LNCaP clone FGC (cell line): ENCODE measurements around the gene OPRL1.

Experiments
- DNase-seq: peaks from one replicate; pipeline ENCODE4 v3.0.0-alpha.2; 2011; ENCODE audit warnings: low read depth
- H3K4me3 ChIP-seq: 2 replicates; pipeline ENCODE4 v1.5.1; 2011; ENCODE audit warnings: mild to moderate bottlenecking, low read depth, low read length, control low read depth
- TF ChIP-seq, protein P1 (sequence below): IDR thresholded peaks from 2 replicates; pipeline ENCODE4 v1.5.1; 2012; ENCODE audit warnings: mild to moderate bottlenecking; ENCODE audit not compliant: control insufficient read depth, insufficient read depth; ENCODE audit errors: extremely low read depth

OPRL1 gene

DNA sequence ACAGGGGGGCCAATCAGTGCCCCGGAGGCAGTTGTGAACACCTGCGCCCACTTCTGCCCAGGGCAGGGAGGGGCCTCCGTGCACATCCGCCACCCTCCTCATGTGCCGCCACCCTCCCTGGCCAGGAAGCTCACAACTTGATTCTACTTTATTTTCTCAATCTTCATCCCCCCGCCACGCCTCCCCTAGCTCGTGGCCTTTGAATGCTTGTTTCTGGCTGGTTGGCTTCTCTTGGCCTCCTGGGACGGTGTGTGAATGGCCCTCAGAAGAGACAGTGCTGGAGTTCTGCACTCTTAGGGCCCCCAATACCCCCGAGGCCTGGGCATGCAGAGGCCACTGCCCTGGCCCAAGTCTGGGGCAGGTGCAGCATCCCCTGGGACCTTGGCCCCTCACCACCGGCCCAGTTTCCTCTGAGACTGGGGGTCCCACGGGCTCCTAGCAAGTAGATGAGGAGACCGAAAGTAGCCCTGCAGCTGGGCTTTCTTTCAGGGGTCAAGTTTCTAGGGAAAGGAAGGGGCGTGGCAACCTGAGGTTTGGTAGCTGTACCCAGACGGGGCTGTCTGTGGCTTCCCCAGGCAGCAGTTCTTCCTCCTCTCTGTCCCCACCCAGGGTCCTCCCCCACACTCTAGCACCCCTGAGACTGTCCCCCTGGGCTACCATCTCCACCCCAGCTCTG lies 1.9 kb upstream of the OPRL1 start:
- TF ChIP-seq, protein P1, sequence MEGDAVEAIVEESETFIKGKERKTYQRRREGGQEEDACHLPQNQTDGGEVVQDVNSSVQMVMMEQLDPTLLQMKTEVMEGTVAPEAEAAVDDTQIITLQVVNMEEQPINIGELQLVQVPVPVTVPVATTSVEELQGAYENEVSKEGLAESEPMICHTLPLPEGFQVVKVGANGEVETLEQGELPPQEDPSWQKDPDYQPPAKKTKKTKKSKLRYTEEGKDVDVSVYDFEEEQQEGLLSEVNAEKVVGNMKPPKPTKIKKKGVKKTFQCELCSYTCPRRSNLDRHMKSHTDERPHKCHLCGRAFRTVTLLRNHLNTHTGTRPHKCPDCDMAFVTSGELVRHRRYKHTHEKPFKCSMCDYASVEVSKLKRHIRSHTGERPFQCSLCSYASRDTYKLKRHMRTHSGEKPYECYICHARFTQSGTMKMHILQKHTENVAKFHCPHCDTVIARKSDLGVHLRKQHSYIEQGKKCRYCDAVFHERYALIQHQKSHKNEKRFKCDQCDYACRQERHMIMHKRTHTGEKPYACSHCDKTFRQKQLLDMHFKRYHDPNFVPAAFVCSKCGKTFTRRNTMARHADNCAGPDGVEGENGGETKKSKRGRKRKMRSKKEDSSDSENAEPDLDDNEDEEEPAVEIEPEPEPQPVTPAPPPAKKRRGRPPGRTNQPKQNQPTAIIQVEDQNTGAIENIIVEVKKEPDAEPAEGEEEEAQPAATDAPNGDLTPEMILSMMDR, result no peak
- no peak overlapping the region for H3K4me3 ChIP-seq
- DNase-seq, result no peak

DNA sequence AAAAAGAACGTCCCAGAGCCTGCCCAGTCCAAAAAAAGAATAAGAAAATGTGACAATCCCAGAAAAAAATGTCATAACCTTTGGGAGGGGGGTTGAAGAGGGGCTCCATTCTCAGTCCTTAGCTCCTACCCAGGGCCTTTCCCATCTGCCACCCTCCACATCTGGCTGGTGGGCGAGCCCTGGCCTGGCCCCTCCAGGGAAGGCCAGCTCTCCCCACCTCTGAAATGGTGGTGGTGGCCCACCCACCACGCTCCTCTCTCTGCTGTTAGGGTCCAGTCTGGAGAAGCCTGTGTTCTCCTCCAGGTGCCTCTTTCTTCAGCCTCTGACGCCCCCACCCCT lies 979 bp upstream of the OPRL1 start:
- peak overlapping the region; percentile 67 for H3K4me3 ChIP-seq
- DNase-seq, result no peak
- TF ChIP-seq, protein P1, result no peak

DNA sequence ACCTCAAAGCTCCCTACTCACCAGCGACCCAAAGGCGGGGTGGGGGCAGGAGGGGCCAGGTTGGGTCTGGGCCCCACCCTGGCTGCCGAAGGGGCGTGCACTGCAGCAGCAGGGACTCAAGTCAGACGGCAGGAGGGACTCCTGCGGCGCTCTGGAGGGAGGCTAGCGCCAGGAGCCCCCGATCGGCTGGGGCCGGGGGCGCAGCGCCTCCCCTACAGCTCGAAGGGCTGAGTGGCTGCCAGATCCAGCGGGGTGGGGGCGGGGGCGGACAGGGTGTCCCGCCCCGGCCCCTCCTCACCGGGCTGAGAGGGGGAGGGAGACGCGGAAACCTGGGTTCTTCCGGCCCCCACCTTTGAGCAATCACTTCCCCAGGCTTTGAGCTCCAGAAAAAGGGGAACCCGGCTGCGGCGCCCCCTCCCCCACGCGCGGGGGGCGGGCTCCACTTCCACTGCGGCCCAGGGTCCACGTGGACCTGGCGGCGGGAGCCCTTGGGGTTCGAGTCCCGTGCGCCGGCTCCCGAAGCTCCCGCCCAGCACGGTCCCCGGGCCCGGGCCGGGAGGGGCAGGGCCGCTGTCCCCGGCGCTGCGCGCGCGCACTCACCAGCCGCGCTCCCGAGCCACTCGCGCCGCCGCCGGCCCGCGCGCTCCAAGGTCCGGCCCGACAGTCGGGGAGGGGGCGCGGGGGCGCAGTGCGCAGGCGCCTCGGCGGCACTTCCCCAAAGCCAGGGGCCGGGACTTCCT lies 439 bp upstream of the OPRL1 start, which contains the start of gene RGS19:
RGS19 (minus strand) TSS at position 246 of the 740 bp plus-strand sequence. CDS start 2,632 bp downstream, outside the sequence.
- no peak for DNase-seq
- TF ChIP-seq, protein P1, result no peak

DNA sequence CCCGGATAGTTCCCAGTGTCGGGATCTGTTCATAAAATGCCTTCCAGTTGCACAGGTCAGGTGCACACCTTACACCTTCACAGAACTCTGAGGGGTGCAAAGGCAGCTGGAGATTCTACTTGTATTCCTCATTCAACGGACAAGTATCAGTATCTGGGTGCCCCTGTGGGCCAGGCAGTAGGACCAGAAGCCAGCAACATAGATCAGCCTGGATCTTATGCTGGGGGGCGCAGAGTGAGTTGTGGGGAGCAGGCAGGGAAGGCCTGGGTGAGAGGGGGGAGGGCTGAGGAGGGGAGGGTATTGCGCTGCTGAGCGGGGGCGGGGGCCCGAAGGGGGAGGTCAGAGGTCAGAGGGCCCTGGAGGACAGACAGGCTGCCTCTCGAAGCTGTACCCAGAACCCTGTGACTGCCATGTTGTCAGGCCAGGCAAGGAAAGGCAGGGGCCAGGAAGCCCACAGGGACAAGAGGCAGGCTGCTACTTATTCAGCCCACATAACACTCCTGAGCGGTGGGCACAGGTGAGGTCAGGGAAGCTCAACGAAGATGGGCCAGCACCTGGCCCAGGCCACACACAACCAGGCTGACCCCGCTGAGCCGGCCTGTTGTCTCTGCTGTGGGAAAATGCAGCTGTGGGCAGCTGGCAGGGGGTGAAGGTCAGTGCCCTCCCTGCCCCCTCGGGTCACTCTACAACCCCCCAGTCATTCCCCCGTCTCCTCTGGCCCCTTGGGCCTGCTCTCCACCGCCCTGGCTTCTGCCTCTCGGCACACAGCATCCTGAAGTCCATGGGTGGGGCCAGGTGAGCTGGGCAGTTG lies 1.1 kb downstream of the OPRL1 start:
- H3K4me3 ChIP-seq, result no peak overlapping the region
- TF ChIP-seq, protein P1, result no peak
- no peak for DNase-seq

More for the DNA sequence above, 439 bp upstream of the OPRL1 start, which contains the start of gene RGS19:
- H3K4me3 ChIP-seq, result peak within 1 kb of the TSS; percentile 67

DNA sequence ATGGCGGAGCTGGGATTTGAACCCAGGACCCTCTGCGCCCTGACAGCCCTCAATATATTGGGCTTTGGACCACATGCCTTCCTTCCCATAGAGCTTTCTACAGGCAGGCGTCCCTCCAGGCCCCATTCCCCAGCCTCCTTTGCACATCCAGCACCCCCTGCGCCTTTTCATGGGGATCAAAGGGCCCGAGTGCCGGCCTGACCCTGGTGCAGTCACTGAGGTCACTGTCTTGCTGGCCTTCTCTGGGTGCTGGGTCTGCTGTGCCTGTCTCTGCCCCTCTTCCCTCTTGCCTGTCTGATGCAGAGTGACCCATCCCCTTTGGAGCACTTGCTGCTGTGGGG lies 1.7 kb downstream of the OPRL1 start:
- TF ChIP-seq, protein P1, result no peak
- H3K4me3 ChIP-seq, result no peak overlapping the region
- DNase-seq, result no peak

DNA sequence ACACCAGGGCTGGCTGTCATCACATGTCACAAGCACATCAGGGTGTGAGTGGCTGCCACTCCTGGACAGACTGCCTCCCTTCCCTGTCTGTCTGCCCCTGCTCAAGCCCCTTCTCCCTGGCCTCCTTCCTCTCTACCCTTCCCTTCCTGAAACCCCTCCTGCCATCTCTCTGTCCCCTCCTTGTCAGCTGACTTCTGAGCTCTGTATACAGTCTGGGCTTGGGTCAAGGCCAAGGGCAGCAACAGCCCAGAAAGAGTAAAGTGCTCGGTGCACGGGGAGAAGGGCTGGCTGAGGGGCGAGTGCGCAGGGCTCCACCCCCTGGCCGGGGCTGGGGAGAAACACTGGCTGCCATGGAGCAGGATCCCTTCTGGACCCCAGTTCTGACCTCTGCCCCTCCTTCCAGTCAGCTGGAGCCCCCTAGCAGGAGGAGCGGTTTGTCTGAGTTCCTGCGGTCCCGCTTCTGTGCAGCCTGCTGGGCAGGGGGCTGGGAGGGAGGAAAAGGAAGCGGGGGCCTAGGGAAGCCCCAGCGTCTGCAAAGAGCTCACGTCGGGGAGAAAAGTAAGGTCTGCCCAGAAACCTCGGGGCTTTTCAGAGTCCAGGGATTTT lies 2.3 kb downstream of the OPRL1 start:
- H3K4me3 ChIP-seq, result no peak overlapping the region
- no peak for DNase-seq

More for the DNA sequence above, 2.3 kb downstream of the OPRL1 start:
- TF ChIP-seq, protein P1, result no peak
